MG63 (cell line): ENCODE data around the gene PHF19. TPM values are rescaled to one million over a fixed set of nuclear protein-coding genes. Genes with fewer than 3 reads are reported as not detected.
A peak's percentile ranks its signal among the peaks of the same experiment; 100 is the strongest.

Experiments
- DNase-seq: peaks from one replicate; pipeline ENCODE4 v3.0.0-alpha.2; 2020
- H3K27me3 ChIP-seq: fragments of 250-450 bp; sonication (Bioruptor Pico); 2 replicates; pipeline ENCODE4 v1.5.1; 2020; ENCODE audit warnings: mild to moderate bottlenecking, moderate library complexity
- H3K36me3 ChIP-seq: fragments of 250-450 bp; sonication (Bioruptor Pico); 2 replicates; pipeline ENCODE4 v1.5.1; 2020; ENCODE audit warnings: mild to moderate bottlenecking, moderate library complexity
- H3K4me3 ChIP-seq: fragments of 250-450 bp; sonication (Bioruptor Pico); 2 replicates; pipeline ENCODE4 v1.5.1; 2020; ENCODE audit warnings: mild to moderate bottlenecking, moderate library complexity
- H3K9me3 ChIP-seq: fragments of 250-450 bp; sonication (Bioruptor Pico); 2 replicates; pipeline ENCODE4 v1.5.1; 2020; ENCODE audit warnings: mild to moderate bottlenecking, moderate library complexity
- total RNA-seq: library from RNA; depleted of rRNA; stranded (reverse); fragments of >200 nt; shearing (Covaris generic); gene quantifications from 2 replicates; pipeline ENCODE4 v1.2.3, GENCODE V29; 2014; ENCODE audit warnings: low replicate concordance

The PHF19 gene
- total RNA-seq, 1 experiment from 2014 or later = 51.5 TPM

DNA sequence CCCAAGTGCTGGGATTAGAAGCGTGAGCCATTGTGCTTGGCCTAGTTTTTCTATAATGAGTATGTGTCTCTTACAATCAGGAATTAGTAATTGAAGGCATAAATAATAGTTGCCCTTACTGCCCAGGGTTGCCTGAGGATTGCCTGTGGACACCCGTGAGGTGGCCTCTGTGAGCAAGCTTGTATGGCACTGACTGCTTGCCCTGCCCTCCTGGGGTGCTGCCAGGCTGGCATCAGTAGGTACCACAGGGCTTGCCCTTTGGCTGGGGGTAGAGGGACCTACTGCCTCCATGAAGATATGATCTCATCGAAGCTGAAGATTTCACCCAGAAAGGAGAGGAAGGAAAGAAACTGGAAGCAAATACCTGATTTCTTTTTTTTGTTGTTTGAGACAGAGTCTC, 23.8 kb upstream of the PHF19 start:
- no peaks in the 10 kb centered on the region for H3K36me3 ChIP-seq
- no peaks in the 10 kb centered on the region for H3K27me3 ChIP-seq
- no peaks in the 10 kb centered on the region for H3K9me3 ChIP-seq
- peak; percentile 68 for DNase-seq
- no peak overlapping the region for H3K4me3 ChIP-seq

DNA sequence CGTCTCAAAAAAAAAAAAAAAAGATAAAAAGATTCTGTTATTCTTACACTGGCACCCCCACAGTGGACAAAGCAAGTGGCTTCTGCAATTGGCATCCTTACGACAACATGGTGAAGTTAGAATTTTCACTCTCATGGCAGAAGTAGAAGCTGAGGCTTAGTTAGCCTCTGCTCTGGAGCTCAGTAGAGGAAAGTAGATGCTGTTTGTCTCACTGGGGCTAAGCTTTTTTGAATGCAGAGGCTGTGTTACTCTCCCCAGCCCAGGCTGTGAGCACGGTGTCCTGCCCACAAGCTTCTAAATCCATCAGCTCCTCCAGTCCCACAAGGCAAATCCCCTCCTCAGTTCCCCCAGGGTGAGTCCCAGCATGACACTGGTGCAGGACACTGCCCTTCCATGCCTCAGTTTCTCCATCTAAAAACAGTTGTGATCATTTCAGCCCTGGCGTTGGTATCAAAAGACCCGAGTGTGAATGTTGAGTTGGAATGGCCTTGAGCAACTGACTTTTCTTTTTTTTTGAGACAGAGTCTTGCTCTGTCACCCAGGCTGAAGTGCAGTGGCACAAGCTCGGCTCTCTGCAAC, 22.6 kb upstream of the PHF19 start:
- Histone ChIP-seq H3K4me3 (no peak overlapping the region), H3K27me3 (no peaks in the 10 kb centered on the region), H3K9me3 (no peaks in the 10 kb centered on the region)

DNA sequence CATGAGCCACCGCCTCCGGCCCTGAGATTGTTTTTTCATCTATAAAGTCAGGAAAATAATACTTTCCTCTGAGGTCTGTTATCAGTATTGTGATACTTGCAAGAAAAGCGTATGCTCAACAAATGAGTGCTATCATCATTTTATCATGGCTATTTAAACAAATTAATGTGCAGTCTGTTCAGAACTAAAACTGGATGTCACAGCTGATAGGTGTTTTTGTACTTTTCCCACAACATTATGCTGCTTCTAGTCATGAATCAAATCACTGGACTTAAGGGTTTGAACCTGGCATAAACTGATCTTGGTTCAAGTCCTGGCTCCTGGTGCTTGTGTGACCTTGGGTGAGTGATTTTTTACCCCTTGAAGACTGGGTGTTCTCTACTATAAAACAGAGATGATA, 21.4 kb upstream of the PHF19 start:
- no peaks in the 10 kb centered on the region for H3K27me3 ChIP-seq
- no peak for DNase-seq
- no peak overlapping the region for H3K4me3 ChIP-seq
- no peaks in the 10 kb centered on the region for H3K36me3 ChIP-seq
- no peaks in the 10 kb centered on the region for H3K9me3 ChIP-seq

More for the DNA sequence above, 22.6 kb upstream of the PHF19 start:
- no peaks in the 10 kb centered on the region for H3K36me3 ChIP-seq
- no peak for DNase-seq

DNA sequence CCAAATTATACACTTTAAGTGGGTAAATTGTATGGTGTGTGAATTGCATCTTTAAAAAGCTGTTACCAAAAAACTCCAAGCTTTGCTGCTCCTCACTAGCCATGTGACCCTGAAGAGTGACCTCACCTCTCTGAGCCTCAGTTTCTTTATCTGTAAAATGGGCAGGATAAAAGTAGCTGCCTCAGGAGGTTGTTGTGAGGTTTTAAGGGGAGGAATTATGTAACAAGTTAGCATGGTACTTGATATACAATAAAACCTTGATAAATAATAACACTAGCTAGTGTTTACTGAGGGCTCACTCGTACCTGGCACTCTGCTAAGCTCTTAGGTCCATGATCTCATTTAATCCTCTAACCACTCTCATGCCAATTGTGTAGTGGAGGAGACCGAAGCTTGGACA, 19.0 kb upstream of the PHF19 start:
- no peak for DNase-seq
- Histone ChIP-seq H3K36me3 (no peaks in the 10 kb centered on the region), H3K4me3 (no peak overlapping the region), H3K27me3 (no peaks in the 10 kb centered on the region), H3K9me3 (no peaks in the 10 kb centered on the region)

- no peaks in the 10 kb centered on the region for H3K27me3 ChIP-seq
- DNase-seq = no peak
- H3K9me3 ChIP-seq = no peaks in the 10 kb centered on the region
- no peaks in the 10 kb centered on the region for H3K36me3 ChIP-seq
- H3K4me3 ChIP-seq = no peak overlapping the region
These were observed 17.5 kb upstream of the PHF19 start for GRCh38 chr9:120894321-120895148.

DNA sequence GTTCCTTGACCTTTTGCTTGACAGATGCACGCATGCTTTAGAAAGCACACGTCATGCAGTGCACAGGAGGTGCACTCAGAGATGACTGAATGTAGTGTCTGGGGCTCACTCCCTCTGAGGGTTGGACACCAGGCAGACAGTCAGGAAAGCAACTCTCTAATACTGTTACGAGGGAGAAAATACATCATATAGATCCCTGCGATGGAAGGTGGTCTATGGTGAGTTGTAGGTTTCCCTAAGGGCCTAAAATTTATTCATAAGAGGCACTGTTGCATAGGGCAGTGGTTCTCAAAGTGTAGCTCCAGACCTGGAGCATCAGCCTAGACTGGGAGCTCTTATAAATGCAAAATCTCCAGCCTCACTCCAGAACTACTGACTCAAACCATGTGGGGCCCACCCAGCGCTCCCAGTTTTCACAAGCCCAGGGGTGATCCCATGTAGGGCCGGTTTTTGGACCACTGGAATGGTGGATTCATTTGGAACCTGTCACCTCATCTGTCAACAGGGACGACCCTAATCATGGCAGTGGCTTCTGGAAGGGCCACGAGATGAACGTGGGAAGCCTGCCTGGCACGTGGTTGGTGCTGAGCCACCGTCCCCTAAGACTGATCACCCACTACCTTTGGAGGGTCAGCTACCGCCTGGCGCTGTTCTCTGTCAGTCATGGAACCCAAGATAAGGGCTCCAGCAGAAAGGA, 16.8 kb upstream of the PHF19 start:
- no peaks in the 10 kb centered on the region for H3K27me3 ChIP-seq
- H3K4me3 ChIP-seq = no peak overlapping the region
- no peaks in the 10 kb centered on the region for H3K36me3 ChIP-seq
- H3K9me3 ChIP-seq = no peaks in the 10 kb centered on the region
- DNase-seq = no peak

GRCh38 chr9:120892748-120893610, 16.0 kb upstream of the PHF19 start:
- DNase-seq = peak; percentile 63
- Histone ChIP-seq H3K36me3 (no peaks in the 10 kb centered on the region), H3K27me3 (no peaks in the 10 kb centered on the region), H3K9me3 (no peaks in the 10 kb centered on the region), H3K4me3 (no peak overlapping the region)

DNA sequence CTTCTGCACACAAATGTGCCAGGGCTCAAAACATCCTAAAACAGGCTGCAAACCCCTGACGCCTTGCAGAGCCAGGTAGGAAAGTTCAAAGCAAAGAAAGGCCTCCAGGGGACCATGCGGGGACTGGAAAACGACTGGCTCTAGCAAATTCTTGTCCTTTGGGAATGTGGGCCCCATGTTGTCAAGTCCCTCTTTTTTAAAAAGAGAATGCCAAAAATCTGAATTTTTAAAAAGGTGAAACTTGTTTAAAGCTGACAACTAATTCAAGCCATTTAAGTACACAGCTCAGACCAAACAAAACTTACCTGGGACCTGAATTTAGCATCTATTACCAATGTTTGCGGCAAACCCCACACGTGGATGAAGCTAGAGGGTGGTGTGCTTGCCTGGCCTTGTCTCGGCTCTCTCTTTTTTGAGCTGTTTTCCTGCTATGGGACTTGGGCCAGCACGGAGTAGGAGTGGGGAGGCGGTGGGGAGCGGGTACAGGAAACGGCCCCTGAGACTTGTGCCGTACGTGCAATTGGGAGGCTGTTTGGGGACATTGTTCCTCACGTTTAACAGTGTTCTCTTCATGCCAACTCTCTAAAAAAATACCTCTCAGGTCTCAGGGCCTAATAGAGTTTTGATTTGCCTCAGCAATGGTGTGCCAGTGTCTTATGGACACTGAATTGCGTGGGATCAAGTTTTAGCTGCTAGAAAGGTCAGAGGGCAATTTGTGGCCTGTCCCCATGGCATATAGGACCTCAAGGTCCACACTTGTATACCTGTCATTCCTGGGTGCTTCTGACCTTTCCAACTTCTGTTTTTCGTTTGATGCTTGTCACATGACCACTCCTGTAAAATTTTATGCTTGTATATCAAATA, 15.1 kb upstream of the PHF19 start:
- DNase-seq = no peak
- Histone ChIP-seq H3K36me3 (no peaks in the 10 kb centered on the region), H3K27me3 (no peaks in the 10 kb centered on the region), H3K4me3 (no peak overlapping the region), H3K9me3 (no peaks in the 10 kb centered on the region)

GRCh38 chr9:120891245-120891883, 14.4 kb upstream of the PHF19 start:
- Histone ChIP-seq H3K27me3 (no peaks in the 10 kb centered on the region), H3K9me3 (no peaks in the 10 kb centered on the region), H3K4me3 (no peak overlapping the region), H3K36me3 (no peaks in the 10 kb centered on the region)
- DNase-seq = no peak

- Histone ChIP-seq H3K9me3 (no peaks in the 10 kb centered on the region), H3K4me3 (no peak overlapping the region), H3K27me3 (no peaks in the 10 kb centered on the region), H3K36me3 (no peaks in the 10 kb centered on the region)
- DNase-seq = no peak
These were observed 13.6 kb upstream of the PHF19 start for GRCh38 chr9:120890320-120891244.

- H3K4me3 ChIP-seq = no peak overlapping the region
- no peaks in the 10 kb centered on the region for H3K36me3 ChIP-seq
- H3K9me3 ChIP-seq = no peaks in the 10 kb centered on the region
- no peaks in the 10 kb centered on the region for H3K27me3 ChIP-seq
- peak; percentile 57 for DNase-seq
These were observed 12.8 kb upstream of the PHF19 start for GRCh38 chr9:120889606-120890271.

GRCh38 chr9:120888626-120889025, 11.6 kb upstream of the PHF19 start:
- Histone ChIP-seq H3K36me3 (no peaks in the 10 kb centered on the region), H3K4me3 (no peak overlapping the region), H3K9me3 (no peaks in the 10 kb centered on the region), H3K27me3 (no peaks in the 10 kb centered on the region)
- DNase-seq = no peak

DNA sequence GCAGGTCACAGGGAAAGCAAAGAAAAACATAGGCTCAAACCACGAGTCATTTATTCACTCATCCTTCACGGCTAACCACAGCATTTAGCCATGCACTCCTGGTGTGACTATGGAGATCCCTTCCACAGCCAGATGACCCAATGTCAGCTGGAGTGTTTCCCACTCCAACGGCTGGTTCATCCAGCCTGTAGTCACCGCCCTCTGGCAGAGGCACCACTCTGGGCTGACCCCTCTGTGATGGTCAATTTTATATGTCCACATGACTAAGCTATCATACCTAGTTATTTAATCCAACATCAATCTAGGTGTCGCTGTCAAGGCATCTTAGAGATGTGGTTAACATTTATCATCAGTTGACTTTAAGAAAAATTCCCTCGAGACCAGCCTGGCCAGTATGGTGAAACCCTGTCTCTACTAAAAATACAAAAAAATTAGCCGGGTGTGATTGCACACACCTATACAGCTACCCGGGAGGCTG, 9.5 kb upstream of the PHF19 start:
- Histone ChIP-seq H3K36me3 (no peaks in the 10 kb centered on the region), H3K4me3 (no peak overlapping the region), H3K27me3 (no peaks in the 10 kb centered on the region), H3K9me3 (no peaks in the 10 kb centered on the region)
- DNase-seq = peak; percentile 92

- no peak for DNase-seq
- Histone ChIP-seq H3K27me3 (no peaks in the 10 kb centered on the region), H3K36me3 (no peaks in the 10 kb centered on the region), H3K4me3 (no peak overlapping the region), H3K9me3 (no peaks in the 10 kb centered on the region)
These were observed 9.0 kb upstream of the PHF19 start for GRCh38 chr9:120885958-120886357.
